GF-D8 (cell line): ENCODE measurements around the gene MGLL.
A peak's percentile ranks its signal among the peaks of the same experiment; 100 is the strongest.

ENCODE experiments used
- DNase-seq: peaks from one replicate; lab custom pipeline; 2025; lab: John Stamatoyannopoulos, UW

MGLL gene

DNA sequence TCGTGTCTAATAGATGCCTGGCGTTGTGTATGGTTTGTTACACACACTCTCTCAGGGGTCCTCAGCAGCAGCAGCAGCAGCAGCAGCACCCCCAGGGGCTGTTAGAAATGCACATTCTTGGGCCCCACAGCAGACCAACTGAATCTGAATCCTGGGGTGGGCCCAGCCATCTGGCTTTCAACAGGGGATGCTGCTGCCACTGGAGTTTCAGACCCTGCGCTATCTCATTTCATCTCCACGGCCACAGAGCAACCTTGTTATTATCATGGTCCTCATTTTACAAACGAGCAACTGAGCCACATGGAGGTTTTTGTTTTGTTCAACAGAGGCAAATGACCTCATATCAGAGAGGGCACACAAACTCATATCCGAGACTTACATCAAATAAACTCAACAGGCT lies 47.7 kb downstream of the MGLL start:
- DNase-seq = no peak

DNA sequence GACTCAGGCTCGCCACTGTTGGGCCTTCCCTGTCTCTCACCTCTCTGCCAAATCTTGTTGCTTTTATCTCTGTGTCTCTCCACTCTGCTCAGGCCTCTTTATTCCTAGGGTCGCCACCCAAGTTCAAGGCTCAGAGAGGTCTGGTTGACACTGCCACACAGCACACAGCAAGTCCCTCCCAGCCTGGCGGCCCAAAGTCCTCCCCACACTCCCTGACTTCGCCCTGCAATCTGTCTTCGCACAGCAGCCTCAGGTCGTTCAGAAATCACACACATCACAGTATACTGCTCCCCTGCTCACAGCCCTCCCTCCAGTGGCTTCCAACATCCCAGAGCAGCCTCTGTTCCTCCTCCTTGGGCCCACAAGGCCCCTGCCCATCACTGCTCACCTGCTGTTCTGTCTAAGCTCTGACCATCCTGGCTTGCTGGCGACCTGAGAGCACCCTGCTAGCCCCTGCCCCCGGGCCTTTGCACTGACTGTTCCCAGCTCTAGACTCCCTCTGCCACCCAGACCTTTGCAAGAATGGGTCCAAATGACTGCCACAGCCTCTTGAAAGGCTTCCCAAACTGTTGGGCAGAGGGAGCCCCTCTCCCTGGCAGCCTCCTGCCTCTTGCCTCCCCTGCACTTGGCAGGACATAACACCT lies 48.4 kb downstream of the MGLL start:
- DNase-seq = no peak

DNA sequence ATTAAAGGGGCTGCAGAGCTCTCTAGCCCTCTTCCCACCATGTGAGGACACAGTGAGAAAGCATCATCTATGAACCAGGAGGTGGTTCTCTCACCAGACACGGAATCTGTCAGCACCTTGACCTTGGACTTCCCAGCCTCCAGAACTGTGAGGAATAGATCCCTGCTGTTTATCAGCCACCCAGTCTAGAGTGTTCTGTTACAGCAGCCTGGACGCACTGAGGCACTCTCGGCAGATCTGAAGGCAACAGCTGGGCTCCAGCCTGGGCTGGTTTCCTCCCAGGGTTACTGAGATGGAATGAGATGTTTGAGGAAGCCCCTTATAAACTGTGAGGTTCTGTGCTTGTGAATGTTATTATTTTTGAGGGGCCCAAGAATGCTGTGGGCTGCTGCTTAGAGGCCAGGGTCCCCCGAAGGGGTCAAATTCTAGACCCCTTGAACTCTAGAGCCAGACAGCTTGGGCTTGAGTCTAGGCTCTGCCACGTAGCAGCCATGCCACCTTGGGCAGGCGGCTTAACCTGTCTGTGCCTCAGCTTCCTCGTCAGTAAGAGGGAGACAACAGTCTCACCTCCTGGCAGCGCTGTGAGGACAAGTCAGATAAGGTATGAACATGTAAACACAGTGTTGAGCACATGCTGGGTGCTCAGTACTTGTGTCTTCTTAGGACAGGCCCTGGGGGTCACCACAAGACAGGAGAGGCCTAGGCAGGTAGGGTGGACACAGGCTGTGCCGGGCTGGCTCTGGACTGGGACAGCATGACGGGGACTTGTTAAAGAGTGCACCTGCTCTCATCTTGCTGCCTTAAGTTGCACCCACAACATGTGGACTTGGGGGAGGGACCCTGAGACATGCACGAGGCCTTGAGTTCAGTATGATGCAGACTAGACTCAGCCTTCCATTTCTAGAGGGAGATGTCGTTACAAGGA lies 49.2 kb downstream of the MGLL start:
- DNase-seq = no peak

DNA sequence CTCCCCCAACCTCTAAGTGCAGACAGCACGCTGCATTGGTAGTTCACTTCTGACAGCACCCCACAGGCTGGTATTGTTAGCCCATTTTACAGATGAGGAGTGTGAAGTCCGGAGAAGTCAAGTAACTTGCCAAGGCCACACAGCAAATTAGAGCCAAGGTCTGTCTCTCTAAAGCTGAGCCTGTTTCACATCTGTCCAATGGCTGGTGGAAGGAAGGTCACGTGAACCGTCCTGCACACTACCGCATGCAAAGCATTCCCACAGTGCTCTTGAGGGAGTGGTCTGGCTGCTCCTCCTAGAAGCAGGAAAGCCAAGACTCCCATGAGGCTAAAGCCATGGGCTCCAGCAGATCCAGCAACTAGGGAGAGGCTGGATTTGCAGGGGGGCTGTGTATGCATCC lies 50.0 kb downstream of the MGLL start:
- DNase-seq = no peak

DNA sequence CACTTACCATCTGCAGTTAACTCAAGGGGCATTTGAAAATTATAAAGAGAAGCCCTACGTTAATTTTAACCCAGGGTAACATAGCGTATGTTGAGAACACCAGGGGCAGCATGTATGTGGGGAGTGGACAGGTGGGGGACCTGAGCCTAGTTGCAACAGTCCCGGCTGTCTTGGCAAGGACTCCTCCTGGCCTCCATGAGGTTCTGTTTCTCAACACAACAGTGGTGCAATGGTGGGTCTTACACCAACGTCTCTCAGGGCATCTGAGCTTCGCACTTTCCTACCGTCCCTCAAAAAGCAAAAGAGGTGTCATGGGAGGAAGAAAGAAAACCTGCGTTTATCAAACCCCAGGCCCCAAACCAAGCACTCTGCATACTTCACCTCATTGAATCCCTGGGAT lies 50.6 kb downstream of the MGLL start:
- DNase-seq = peak; percentile 29

DNA sequence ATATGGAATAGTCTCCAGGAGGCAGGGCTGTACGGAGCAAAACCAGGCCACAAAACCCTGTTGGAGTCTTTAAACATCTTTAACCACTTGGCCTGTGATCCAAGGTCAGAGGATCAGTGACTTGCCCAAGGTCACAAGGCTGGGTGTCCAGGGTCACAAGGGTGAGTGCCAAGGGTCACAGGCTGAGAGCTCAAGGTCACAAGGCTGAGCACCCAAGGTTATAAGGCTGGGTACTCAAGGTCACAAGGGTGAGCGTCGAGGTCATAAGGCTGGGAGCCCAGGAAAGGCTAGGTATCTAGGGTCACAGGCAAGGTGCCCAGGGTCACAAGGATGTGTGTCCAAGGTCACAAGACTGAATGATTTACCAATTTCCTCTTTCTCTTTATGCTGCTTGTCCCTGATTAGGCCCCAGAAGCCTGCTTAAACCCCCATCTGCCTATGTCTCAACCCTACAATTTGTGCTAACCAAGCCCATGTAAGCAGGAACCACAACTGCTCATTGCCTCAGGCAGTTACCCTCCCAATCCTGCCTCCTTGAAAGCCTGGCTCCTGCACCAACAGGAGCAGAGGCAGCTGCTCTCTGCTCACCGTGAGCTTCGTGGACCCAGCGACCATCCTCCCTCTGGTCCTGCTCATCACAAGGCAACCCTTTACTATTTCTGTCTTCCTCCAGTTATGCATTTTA lies 51.5 kb downstream of the MGLL start:
- DNase-seq = peak; percentile 93

DNA sequence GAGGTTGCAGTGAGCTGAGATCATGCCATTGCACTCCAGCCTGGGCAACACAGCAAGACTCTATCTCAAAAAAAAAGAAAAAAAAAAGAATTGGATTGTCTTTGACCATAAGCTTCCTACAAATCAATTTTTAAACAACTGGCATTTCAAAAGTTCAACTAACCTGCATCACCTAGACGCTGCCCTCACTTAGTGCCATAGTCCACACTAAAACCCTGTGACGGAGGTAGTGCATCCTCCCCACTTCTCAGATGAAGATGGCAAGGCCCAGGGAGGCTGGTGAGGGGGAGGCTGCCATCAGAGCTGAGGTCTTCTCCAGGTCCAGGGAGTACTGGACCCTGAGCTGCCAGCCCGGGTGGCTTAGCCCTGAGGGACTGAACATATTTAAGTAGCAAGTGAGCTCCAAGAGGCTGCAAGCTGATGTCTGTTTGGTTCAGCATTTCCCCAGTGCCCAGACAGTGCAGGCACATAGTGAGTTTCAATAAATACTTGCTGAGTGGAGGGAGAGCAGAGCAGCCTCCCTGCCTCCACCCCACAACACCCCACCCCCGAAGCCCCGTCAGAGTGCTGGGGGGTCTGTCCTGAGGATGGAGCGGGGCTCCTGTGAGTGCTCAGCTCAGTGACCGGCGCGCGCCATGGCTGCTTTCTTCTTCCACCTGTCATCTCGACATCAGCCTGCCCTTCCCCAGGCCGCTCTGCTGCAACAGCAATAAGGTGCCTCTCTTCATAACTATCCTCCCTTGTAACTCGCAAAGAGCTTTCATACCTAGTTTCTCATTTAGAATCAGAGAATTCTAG lies 52.8 kb downstream of the MGLL start:
- DNase-seq = no peak

DNA sequence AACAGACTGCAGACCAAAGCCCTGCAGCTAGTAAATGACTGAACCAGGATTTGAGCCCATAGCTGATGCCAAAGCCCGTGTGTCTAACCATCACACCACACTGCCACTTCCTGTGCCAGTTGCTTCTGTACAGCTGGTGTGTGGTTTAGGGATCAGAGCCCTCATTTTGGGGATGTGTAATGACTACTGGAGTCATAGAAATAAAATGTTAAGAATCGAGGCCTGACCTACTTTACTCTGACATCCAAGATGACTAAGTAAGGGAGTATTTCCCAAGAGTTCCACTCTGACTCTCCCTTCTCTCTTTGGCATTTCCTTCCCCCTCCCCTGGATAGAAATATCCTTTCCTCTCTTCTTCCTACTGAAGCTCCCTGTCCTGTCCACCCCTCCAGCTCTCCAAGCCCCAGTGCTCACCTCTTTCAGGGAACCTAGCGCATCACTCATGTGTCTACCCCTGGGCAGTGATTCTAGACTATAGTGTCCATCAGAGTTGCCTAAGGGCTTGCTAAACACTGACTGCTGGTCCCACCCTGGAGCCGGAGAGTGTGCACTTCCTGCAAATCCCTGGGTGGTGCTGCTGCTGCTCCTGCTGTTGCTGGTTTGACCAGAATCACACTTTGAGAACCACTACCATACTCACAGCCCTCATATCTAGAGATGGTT lies 53.8 kb downstream of the MGLL start:
- DNase-seq = no peak

DNA sequence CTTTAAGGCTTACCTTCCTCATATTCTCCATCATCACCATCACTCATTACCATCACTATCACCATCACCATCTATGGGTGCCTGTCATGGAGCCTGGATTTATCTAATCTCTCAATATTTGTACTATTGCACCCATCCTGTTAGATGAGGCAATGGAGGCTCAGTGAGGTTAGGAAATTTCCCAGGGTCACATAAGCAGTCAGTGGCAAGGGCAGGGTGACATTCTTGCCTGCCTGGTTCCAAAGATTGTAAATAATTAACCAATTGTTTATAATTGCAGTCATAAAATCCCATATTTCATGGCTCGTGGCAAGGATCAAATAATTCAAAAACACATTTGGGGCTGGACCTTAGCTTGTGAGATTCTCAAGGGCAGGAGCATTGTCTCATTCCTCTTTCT lies 55.2 kb downstream of the MGLL start:
- no peak for DNase-seq

DNA sequence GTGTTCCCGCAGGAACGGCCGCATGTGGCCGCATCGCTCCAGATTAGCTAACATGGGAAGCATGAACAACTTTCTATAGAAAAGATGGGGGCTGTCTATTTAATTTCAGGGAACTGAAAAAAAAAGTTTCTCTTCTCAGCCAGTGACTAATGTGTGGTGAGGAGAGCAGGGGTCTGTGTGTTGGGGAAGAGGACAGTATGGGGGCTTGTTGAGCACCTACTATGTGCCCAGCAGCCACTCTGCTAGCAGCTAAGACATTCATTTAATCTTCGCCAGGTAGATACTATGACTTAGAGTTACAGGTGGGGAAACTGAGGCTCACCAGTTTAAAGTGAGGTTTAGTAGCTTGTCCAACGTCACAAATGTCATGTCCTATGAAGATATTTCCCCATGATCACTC lies 56.6 kb downstream of the MGLL start:
- no peak for DNase-seq

DNA sequence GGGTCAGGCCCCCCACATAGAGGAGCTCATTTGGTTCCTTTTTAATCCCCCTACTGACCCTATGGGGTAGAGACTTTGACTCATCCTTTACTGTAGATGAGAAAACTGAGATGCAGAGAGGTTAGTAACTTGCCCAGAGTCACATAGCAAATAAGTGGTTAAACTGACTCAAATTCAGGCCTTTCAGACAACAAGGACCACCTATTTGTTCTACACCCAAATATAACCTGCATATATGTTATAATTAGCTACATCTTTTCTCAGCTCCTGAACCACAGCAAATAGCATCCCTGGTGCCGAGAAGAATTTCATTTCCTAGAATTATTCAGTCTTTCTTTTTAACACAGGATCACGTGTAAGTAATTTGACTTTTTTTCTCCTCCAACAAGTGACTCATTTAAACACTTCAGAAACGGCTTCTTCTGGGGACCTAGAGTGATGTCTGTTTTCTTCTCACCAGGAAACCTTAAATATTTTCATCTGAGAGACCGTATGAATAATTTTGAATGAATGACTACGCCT lies 57.4 kb downstream of the MGLL start:
- no peak for DNase-seq

DNA sequence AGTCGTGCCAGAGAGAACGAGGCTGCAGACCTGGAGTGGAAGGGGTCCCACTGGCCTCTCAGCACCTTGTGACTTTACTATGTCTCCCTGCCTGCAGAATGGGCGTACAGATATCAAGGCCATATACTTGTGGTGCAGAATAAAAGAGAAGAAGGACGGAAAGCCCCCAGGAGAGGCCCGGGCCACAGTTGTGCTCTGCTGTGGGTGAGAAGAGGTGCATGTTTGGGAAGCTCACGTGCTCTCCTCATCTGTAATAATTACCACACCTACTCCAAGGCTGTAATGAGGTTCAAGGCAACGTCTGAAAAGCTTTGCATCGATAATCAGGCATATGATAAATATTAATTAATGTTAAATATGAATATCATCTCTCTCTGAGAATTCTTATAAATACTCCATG lies 58.0 kb downstream of the MGLL start:
- no peak for DNase-seq

DNA sequence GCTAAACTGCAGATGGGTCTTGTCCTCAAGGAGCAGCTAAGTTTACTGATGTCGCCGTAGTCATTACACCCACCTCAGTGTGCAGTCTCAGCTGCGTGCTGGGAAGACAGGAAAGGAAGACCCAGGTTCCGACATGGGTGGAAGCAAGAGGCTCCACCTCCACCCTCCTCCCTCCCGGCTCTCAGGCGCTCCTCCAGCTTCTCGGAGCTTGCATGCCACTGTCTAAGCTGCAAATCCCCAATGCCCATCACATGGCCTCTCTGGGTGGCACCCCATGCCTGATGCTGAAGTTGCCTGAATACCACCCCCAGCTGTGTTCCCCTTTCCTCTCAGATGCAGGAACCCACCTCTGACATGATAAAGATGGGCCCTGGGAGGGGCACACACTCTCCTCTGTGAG lies 58.5 kb downstream of the MGLL start:
- DNase-seq = no peak

DNA sequence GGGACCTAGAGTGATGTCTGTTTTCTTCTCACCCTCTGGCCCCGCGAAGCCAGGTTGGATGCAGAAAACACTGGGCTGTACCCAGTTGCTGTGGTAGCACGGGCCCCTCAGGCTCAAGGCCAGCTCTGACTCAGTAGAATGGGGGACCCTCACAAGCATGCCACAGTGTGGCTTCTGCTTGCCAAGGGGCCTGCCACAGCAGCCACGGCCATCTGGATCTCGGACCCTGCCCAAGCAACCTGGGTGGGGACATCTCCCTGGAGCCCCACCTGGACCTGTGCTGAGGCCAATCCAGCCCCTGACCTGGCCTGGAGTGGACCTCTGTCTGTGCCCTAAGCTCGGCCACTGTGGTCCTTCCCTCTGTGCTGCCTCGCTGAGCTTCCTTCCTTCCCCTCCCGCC lies 59.0 kb downstream of the MGLL start:
- DNase-seq = no peak

DNA sequence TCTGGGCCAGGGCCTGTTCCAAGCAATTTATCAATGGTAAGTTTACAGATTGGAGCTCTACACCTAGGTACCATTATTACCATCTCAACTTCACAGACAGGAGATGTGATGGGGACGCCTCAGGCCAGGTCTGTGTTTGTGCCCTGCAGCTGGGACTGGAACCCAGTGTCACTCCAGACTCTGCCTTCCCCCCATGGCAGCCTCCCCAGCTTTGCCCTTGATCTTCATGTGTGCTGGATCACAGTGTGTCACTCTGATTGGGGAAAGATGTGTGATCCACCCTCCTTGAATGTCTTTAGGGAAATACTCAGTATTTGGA lies 59.6 kb downstream of the MGLL start:
- DNase-seq = no peak

DNA sequence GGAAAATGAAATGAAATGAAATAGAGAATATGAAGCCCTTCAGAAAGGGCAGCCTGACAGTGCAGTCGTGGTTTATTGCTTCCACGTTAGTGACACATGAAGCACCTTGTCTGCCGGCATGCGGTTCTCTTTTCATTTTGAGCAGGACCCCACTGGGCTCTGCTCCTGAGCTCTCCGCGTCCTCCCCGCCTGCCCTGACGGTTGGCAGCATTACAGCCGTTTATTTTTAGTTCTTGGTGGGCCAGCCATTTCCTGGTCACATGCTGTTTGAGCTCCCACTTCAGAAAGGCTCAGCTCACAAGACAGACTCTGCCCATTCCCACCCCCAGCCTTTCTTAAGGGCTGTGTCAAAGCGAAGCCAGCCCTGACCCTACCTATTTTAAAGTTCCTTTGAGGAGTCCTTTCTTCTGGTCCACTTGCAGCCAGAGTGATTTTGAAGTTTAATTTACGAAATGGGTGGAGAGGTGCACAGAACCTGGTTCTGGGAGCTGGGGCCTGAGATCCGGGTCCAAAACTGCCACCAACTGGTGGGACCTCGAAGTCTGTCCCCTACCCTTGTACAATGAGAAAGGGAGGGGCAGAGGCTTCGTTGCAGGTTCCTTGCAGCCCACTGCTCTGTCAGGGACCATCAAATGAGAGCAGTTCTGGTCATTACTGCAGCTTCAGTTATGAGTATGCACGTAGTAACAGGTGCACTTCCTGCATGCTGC lies 60.1 kb downstream of the MGLL start:
- DNase-seq = peak; percentile 66

DNA sequence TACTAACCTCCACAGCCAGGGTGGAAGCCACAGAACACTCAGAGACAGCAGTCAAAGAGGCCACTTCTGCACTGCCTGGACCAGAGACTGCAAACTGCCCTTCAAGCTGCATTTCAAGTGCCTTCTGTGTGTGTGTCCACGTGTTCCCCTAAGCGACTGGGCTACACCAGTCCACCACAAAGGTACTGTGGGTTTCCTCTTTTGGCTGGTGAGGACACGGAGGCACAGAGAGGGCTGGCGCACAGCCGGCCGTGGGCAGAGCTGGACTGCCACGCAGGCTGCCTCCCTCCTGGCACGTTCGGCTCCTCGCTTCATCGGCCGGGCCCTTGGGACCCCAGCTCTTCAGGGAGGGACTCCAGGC lies 60.9 kb downstream of the MGLL start:
- DNase-seq = peak; percentile 62

DNA sequence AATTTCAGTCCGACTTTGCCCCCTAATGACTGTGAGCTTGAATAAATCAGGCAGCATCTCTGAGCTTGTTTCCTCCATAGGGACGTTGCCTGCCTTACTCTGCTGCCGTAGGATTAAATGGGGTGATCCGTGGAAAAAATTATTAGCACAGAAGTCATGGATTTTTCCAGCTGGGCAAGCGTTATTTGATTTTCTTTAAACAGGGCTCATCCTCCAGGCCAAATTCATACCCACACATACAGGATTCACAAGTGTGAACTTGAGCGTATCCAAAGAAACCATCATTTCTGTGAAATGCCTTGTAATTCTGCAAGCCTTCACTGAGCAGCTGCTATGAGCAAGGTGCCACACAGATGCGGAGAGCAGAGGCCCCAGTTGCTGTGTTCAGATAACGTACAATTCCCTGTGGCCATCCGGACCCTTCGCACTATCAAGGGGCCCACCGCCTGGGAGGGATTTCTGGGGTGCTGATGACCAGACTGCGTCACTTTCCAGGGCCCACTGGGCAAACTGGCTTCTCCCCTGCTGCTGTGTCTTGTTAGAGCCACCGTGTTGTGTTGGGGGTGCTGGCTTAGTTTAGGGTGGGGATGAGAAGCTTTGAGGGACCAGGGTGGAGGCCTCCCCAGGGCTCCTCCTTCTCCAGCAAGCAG lies 61.4 kb downstream of the MGLL start:
- DNase-seq = no peak

DNA sequence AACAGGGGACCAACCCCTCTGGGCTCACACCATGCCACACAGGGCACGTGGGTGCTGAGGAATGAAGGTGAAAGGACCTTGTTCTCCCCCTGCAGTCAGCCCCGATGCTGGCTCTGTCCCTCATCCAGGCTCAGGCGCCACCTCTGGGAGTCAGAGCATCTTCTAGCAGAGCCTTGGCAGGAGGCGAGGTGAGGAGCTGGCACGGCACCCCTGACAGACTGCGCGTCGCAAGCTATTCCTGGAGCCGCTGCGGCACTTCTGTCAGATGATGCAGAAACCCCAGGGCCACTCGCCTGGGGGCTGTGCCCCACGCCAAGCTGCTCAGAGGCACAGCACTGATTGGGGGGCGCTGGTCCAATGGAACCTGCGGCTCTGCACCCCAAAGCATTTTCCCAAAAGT lies 62.0 kb downstream of the MGLL start:
- no peak for DNase-seq

DNA sequence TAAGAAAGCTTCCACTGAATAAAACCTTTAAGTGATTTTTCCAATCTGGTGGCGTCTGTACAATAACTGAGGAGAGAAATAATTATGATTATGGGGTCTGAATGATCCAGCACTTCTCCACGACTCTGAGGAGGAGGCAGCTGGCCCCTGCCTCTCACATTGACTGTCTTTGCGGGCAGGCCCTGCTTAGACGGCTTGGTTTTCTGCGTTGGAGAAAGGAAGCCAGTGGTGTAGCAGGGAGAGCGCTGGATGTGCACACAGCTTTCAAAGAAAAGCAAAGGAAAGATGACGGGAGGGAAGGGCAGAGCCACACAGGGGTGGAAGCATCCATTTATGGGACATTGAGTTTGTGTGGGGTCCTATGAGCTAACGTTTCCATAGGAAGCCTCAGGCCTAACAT lies 62.5 kb downstream of the MGLL start:
- no peak for DNase-seq

DNA sequence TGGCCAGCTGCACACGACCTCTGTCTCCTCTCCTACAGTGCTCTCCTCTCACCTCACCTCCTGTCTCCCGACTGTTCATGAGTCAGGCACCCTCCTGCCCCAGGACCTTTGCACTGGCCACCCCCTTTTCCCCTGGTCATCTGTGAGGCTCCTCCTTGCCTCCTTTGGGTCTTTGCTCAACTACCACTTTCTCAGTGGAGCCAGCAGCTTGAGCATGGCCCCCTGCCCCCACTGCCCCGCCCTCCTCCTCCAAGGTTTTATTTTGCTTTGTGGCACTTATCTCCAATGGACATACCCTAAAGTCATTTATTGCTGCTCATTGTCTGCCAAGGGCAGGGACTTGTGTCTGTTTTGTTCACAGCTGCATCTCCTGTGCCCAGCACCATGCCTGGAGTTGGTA lies 64.3 kb downstream of the MGLL start:
- no peak for DNase-seq
